ENCODE results near the gene ZBTB20. TPM values are rescaled to one million over a fixed set of nuclear protein-coding genes. Genes with fewer than 3 reads are reported as not detected.

Gene ZBTB20
- total and polyA plus RNA-seq, 2 of the 4 experiments (the other 2 are of a cell fraction): 0.75 to 14.7 TPM

- 0 out of 2 replicates have a peak overlapping the region, but pooled peaks have one; percentile 35 for H3K14ac ChIP-seq (replicated peaks; ENCODE audit: low read depth, low read length)
- ChIA-PET POLR2A (ENCODE audit: unreplicated experiment) (no interaction called here), CTCF (no interaction called here)
- H4K5ac ChIP-seq (ENCODE audit: low read depth, low read length): no peak overlapping the region
- peak overlapping the region; percentile 77; the same call in 1 of the 2 replicates for H3K4me2 ChIP-seq (ENCODE audit: low read depth, low read length)
- no peaks in the 10 kb centered on the region for H3K27me3 ChIP-seq (ENCODE audit: control insufficient read depth, insufficient read depth, low read length)
- no peak overlapping the region for H4K8ac ChIP-seq (ENCODE audit: low read depth in 2 of 2, low read length in 2 of 2)
- DNase-seq (peak; percentile 81), ATAC-seq (ENCODE audit: low read depth) (peak; percentile 63; the same call in 1 of the 2 replicates)
- H3K23ac ChIP-seq (ENCODE audit: low read depth, low read length): no peak overlapping the region
- no peak for TF ChIP-seq ELK1 (IDR thresholded peaks at IDR 0.05; ENCODE audit: borderline replicate concordance, low read depth, low read length)
- peak; percentile 53 for TF ChIP-seq FOS (IDR thresholded peaks at IDR 0.05; ENCODE audit: low read depth, low read length)
- no peaks in the 10 kb centered on the region for H3K36me3 ChIP-seq (ENCODE audit: control insufficient read depth, insufficient read depth, low read length)
- H3K9me3 ChIP-seq (ENCODE audit: control insufficient read depth, insufficient read depth, low read length): no peaks in the 10 kb centered on the region
- H3K18ac ChIP-seq (ENCODE audit: low read depth, low read length): no peak overlapping the region; the same call in 1 of the 2 replicates
- no peak overlapping the region for H2BK15ac ChIP-seq (ENCODE audit: low read depth, low read length)
- peaks cover 5% of the 10 kb centered on the region for H3K9me1 ChIP-seq (ENCODE audit: insufficient read depth, low read length)
- H2AFZ ChIP-seq (replicated peaks; ENCODE audit: low read length, poor library complexity): no peak overlapping the region
- no peak overlapping the region for H2BK20ac ChIP-seq (ENCODE audit: low read depth, low read length)
- H3K4me3 ChIP-seq (ENCODE audit: insufficient read depth, low read depth, low read length): no peak overlapping the region
- no peak overlapping the region for H4K91ac ChIP-seq (ENCODE audit: insufficient read depth, low read depth, low read length)
- H3K4me1 ChIP-seq (ENCODE audit: control insufficient read depth, insufficient read depth, low read length): peaks cover 8% of the 10 kb centered on the region
- no peak overlapping the region for H3K9ac ChIP-seq (ENCODE audit: low read depth, low read length)
- in situ Hi-C loops (cut with MboI; ENCODE audit: low sequenced_read_pairs) (no loop called here), dilution Hi-C loops (cut with HindIII; ENCODE audit: low sequenced_read_pairs, unreplicated experiment) (no loop called here), intact Hi-C loops (cut with micrococcal nuclease) (no loop called here)
- no peak overlapping the region for H2BK5ac ChIP-seq (ENCODE audit: low read depth, low read length, poor library complexity, severe bottlenecking)
- H4K20me1 ChIP-seq (ENCODE audit: insufficient read depth, low read length): no peaks in the 10 kb centered on the region
- no peak overlapping the region for H3K27ac ChIP-seq (ENCODE audit: insufficient read depth, low read length)
- no peak overlapping the region; the same call in 1 of the 2 replicates for H2AK5ac ChIP-seq (ENCODE audit: low read depth, low read length)
- H3K4ac ChIP-seq (ENCODE audit: low read depth, low read length): no peak overlapping the region
- no peak overlapping the region for H2AK9ac ChIP-seq (replicated peaks; ENCODE audit: low read depth, low read length, poor library complexity)
- no peaks in the 10 kb centered on the region; a peak in 2 of 4 replicates for H3K79me1 ChIP-seq (ENCODE audit: low read depth in 1 of 2, low read length in 2 of 2)
- no CpG with 5 or more reads among the region's 5 CpGs for WGBS, 2 experiments (ENCODE audit: extremely low coverage in 2 of 2, insufficient read length in 1 of 2)
- no peak overlapping the region for H2BK120ac ChIP-seq (ENCODE audit: low read depth, low read length)
- BruUV-seq (replicated peaks): no TSS peak
- no peak overlapping the region for H3K56ac ChIP-seq (ENCODE audit: extremely low read depth, insufficient read depth, low read length)
Measured at GRCh38 chr3:114878114-114878839, 268.8 kb downstream of the ZBTB20 start.

Data from IMR-90 (cell line).